GM12878 (cell line): ENCODE data around the gene OPCML. TPM values are rescaled to one million over a fixed set of nuclear protein-coding genes. Genes with fewer than 3 reads are reported as not detected.

Source experiments
- ATAC-seq: fragments of 200-7000 bp; cut with Tn5 transposase; 3 replicates; pipeline ENCODE4 v1.9.1; 2020; ENCODE audit warnings: mild to moderate bottlenecking, moderate library complexity
- BruUV-seq: library from RNA; stranded (reverse); fragments of 400-500 nt; replicated peaks from 2 replicates; lab custom pipeline; 2021; lab: Mats Ljungman, UMichigan
- CTCF ChIA-PET: fragments of 300-600 bp; sonication (Branson Sonifier 250); formaldehyde crosslinking; extraction: SDS; loops from one replicate; lab custom pipeline; 2021; ENCODE audit warnings: inconsistent platforms; lab: Yijun Ruan, JAX
- POLR2A ChIA-PET: fragments of 350-600 bp; formaldehyde crosslinking; extraction: SDS; loops from one replicate; lab custom pipeline; 2021; ENCODE audit warnings: inconsistent platforms; lab: Charles Lee
- RAD21 ChIA-PET: fragments of 300-600 bp; sonication (Branson Sonifier 250); formaldehyde crosslinking; loops from one replicate; lab custom pipeline; 2023; ENCODE audit warnings: antibody characterized with exemption; ENCODE audit not compliant: unreplicated experiment; lab: Charles Lee
- SMC1A ChIA-PET: fragments of 300-600 bp; sonication (Branson Sonifier 250); formaldehyde crosslinking; loops from one replicate; lab custom pipeline; 2023; ENCODE audit not compliant: unreplicated experiment, uncharacterized antibody; lab: Charles Lee
- DNase-seq: peaks from one replicate; pipeline ENCODE4 v3.0.0-alpha.2; 2011; ENCODE audit warnings: low read depth, low spot score
- FAIRE-seq: peaks from 3 replicates; lab custom pipeline; 2011; peaks lifted over from hg19 to GRCh38; lab: Jason Lieb, UNC
- H2AFZ ChIP-seq: 2 replicates; pipeline ENCODE4 v1.6.0; 2011; ENCODE audit warnings: low read depth, low read length, control low read depth; ENCODE audit not compliant: control insufficient read depth
- H3K27ac ChIP-seq: 2 replicates; pipeline ENCODE4 v1.5.1; 2011; ENCODE audit warnings: control low read depth; ENCODE audit not compliant: control insufficient read depth, insufficient read depth
- H3K27me3 ChIP-seq, 2 experiments: replicated peaks in 1 of 2; 2 replicates each; pipeline versions ENCODE4 v1.6.0 to v1.6.1; 2011; ENCODE audit warnings: low read length in 1 of 2; ENCODE audit not compliant: control insufficient read depth in 2 of 2, insufficient read depth in 2 of 2
- H3K36me3 ChIP-seq, 2 experiments: 2 replicates each; pipeline ENCODE4 v1.5.1; 2011; ENCODE audit warnings: low read length in 1 of 2; ENCODE audit not compliant: control insufficient read depth in 2 of 2, insufficient read depth in 2 of 2
- H3K4me1 ChIP-seq: 2 replicates; pipeline ENCODE4 v1.6.1; 2011; ENCODE audit warnings: mild to moderate bottlenecking, low read length, moderate library complexity, mixed read lengths; ENCODE audit not compliant: control insufficient read depth, insufficient read depth
- H3K4me2 ChIP-seq: 2 replicates; pipeline ENCODE4 v1.6.0; 2011; ENCODE audit warnings: control low read depth; ENCODE audit not compliant: control insufficient read depth, insufficient read depth
- H3K4me3 ChIP-seq: fragments of 200-600 bp; sonication (generic); 2 replicates; pipeline ENCODE4 v1.5.1; 2016
- H3K79me2 ChIP-seq: 2 replicates; pipeline ENCODE4 v1.6.0; 2011; ENCODE audit warnings: low read length; ENCODE audit not compliant: control insufficient read depth, insufficient read depth
- H3K9ac ChIP-seq: 2 replicates; pipeline ENCODE4 v1.8.0; 2011; ENCODE audit warnings: low read length, control low read depth, mixed read lengths; ENCODE audit not compliant: control insufficient read depth, insufficient read depth
- H3K9me3 ChIP-seq: replicated peaks from 3 replicates; pipeline ENCODE4 v1.5.1; 2011; ENCODE audit warnings: mild to moderate bottlenecking, low read length; ENCODE audit not compliant: control insufficient read depth, insufficient read depth
- H4K20me1 ChIP-seq: 2 replicates; pipeline ENCODE4 v1.6.0; 2011; ENCODE audit not compliant: control insufficient read depth, insufficient read depth
- EZH2 ChIP-seq: IDR thresholded peaks from 2 replicates; pipeline ENCODE4 v1.6.1; 2012; ENCODE audit warnings: low read depth, mild to moderate bottlenecking, control low read depth, inconsistent platforms, low read length, borderline replicate concordance; ENCODE audit not compliant: control insufficient read depth
- MTA3 ChIP-seq: IDR thresholded peaks from 2 replicates; pipeline ENCODE4 v1.6.1; 2012; ENCODE audit warnings: low read length, inconsistent platforms, borderline replicate concordance
- NBN ChIP-seq: fragments of 450-650 bp; IDR thresholded peaks from 2 replicates; pipeline ENCODE4 v1.6.1; 2016
- NKRF ChIP-seq: fragments of 450-650 bp; conservative IDR thresholded peaks from 2 replicates; pipeline ENCODE4 v1.6.1; 2017; ENCODE audit warnings: mild to moderate bottlenecking, moderate library complexity
- PAX5 ChIP-seq: IDR thresholded peaks from 2 replicates; pipeline ENCODE4 v1.6.1; 2011; ENCODE audit warnings: low read depth, low read length, borderline replicate concordance
- PKNOX1 ChIP-seq: fragments of 450-650 bp; IDR thresholded peaks from 2 replicates; pipeline ENCODE4 v1.6.1; 2016; ENCODE audit warnings: mild to moderate bottlenecking
- PML ChIP-seq: IDR thresholded peaks from 2 replicates; pipeline ENCODE4 v1.6.1; 2012; ENCODE audit warnings: low read length, inconsistent platforms
- STAT1 ChIP-seq: fragments of 450-650 bp; conservative IDR thresholded peaks from 2 replicates; pipeline ENCODE4 v1.6.1; 2014; ENCODE audit warnings: antibody characterized with exemption, mild to moderate bottlenecking
- TCF3 ChIP-seq: IDR thresholded peaks from 2 replicates; pipeline ENCODE4 v1.6.1; 2012; ENCODE audit warnings: low read depth, mild to moderate bottlenecking, low read length, borderline replicate concordance; ENCODE audit not compliant: insufficient read depth
- TCF7 ChIP-seq: IDR thresholded peaks from 2 replicates; pipeline ENCODE4 v1.6.1; 2014; ENCODE audit warnings: antibody characterized with exemption, borderline replicate concordance
- WRNIP1 ChIP-seq: IDR thresholded peaks from 2 replicates; pipeline ENCODE4 v1.6.1; 2011; ENCODE audit warnings: low read depth, low read length, improper control_type of control experiment, borderline replicate concordance
- YY1 ChIP-seq: IDR thresholded peaks from 2 replicates; pipeline ENCODE4 v1.6.1; 2011; ENCODE audit warnings: low read depth, mild to moderate bottlenecking, low read length
- ZNF384 ChIP-seq: IDR thresholded peaks from 2 replicates; pipeline ENCODE4 v1.6.1; 2012; ENCODE audit warnings: low read depth, mild to moderate bottlenecking, low read length, improper control_type of control experiment, borderline replicate concordance
- ZSCAN29 ChIP-seq: fragments of 450-650 bp; IDR thresholded peaks from 2 replicates; pipeline ENCODE4 v1.6.1; 2017; ENCODE audit warnings: mild to moderate bottlenecking, moderate library complexity
- ZZZ3 ChIP-seq: IDR thresholded peaks from 2 replicates; pipeline ENCODE4 v1.6.1; 2011; ENCODE audit warnings: low read depth; ENCODE audit not compliant: control insufficient read depth, insufficient read length
- WGBS: methylation state at CpG from one replicate; pipeline ENCODE4 v1.1.6; 2016; ENCODE audit warnings: low lambda C conversion rate; ENCODE audit not compliant: insufficient replicate concordance, insufficient coverage; ENCODE audit errors: missing lambda C conversion rate; 5-methylcytosine and 5-hydroxymethylcytosine counted together
- in situ Hi-C: fragments of 300-500 bp; cut with MboI; formaldehyde crosslinking; loops from 9 replicates; pipeline ENCODE4 v1.14.3; 2018; ENCODE audit warnings: mixed read lengths
- intact Hi-C: fragments of 100-400 bp; cut with micrococcal nuclease; formaldehyde crosslinking; loops from one replicate; pipeline ENCODE4 v1.14.2; 2022; ENCODE audit not compliant: unreplicated experiment
- polyA plus RNA-seq, 11 experiments: library from polyadenylated mRNA; depleted of rRNA in 4 of 11; unstranded in 6 of 11; stranded (reverse) in 5 of 11; fragments of >200 nt; fragmentation: Nextera tagmentation in 4 of 11; fragmentation: Illumina TruSeq in 1 of 11; extraction: Ambion mirVana in 4 of 11; extraction: Trizol in 1 of 11; gene quantifications; 1 replicate in 1 of 11; 2 replicates in 10 of 11; pipeline versions ENCODE4 v1.2.1 to v1.2.3, GENCODE V29; 2011 to 2016; ENCODE audit warnings: inconsistent platforms in 2 of 11, missing spikeins in 2 of 11, low read depth in 1 of 11
- total RNA-seq, 4 experiments: library from RNA; depleted of rRNA in 3 of 4; stranded (reverse); fragments of >200 nt in 3 of 4; fragmentation: Illumina TruSeq in 1 of 4; extraction: Trizol in 1 of 4; gene quantifications; 2 replicates each; pipeline versions ENCODE4 v1.2.1 to v1.2.3, GENCODE V29; 2013 to 2021
- TF ChIP-seq, protein P1 (sequence below): IDR thresholded peaks from 2 replicates; pipeline ENCODE4 v1.6.1; 2011; ENCODE audit warnings: low read depth, low read length, improper control_type of control experiment, borderline replicate concordance
- TF ChIP-seq, protein P2 (sequence below): IDR thresholded peaks from 2 replicates; pipeline ENCODE4 v1.6.1; 2011; ENCODE audit warnings: borderline replicate concordance, low read depth, mild to moderate bottlenecking, moderate library complexity, low read length; ENCODE audit not compliant: insufficient read depth, poor library complexity, severe bottlenecking
- TF ChIP-seq, protein P3 (sequence below): fragments of 450-650 bp; IDR thresholded peaks from 2 replicates; pipeline ENCODE4 v1.6.1; 2016; ENCODE audit warnings: mild to moderate bottlenecking

OPCML gene
- total and polyA plus RNA-seq, 10 of the 15 experiments (the other 5 are each of a cell fraction or from before 2014, with no cell fraction given), result 0.84 TPM; not detected in 9

- no TSS peak for BruUV-seq
- Histone ChIP-seq H2AFZ (no peak overlapping the region), H3K4me2 (no peak overlapping the region), H4K20me1 (no peaks in the 10 kb centered on the region), H3K4me1 (no peaks in the 10 kb centered on the region), H3K4me3 (no peak overlapping the region), H3K9ac (no peak overlapping the region), H3K79me2 (no peaks in the 10 kb centered on the region), H3K27ac (no peak overlapping the region), H3K36me3 (no peaks in the 10 kb centered on the region), H3K27me3 (no peaks in the 10 kb centered on the region; a peak in 1 of 4 replicates), H3K9me3 (no peaks in the 10 kb centered on the region)
- DNase-seq, result no peak
- CTCF ChIA-PET, result interaction anchor here (0.7 to 1.8 kb wide), 10 partner anchors 9 to 757 kb away, joined by 3 to 8 read pairs (median 3); no protein-coding TSS in a partner anchor
- in situ Hi-C loops, result no loop called here
- SMC1A ChIA-PET, result interaction anchor here (1.3 to 1.5 kb wide), 2 partner anchors 171 to 757 kb away, joined by 3 to 7 read pairs; no protein-coding TSS in a partner anchor
- no peak for FAIRE-seq
- RAD21 ChIA-PET, result interaction anchor here (0.7 to 1.6 kb wide), 3 partner anchors 8 to 57 kb away, joined by 3 to 5 read pairs (median 3); no protein-coding TSS in a partner anchor
- no peak for ATAC-seq
- intact Hi-C loops, result loop anchor here (1.0 to 5.0 kb wide), 2 partner anchors 744 to 757 kb away; no protein-coding TSS in a partner anchor
- WGBS, result 57% methylated on average over 12 of the region's 16 CpGs
- POLR2A ChIA-PET, result no interaction called here
- TF ChIP-seq STAT1, result no peak
- TF ChIP-seq PKNOX1, result no peak
- TF ChIP-seq TCF7, result no peak
- TF ChIP-seq WRNIP1, result no peak
- no peak for TF ChIP-seq PAX5
- TF ChIP-seq YY1, result no peak
- no peak for TF ChIP-seq NKRF
- TF ChIP-seq, protein P1, sequence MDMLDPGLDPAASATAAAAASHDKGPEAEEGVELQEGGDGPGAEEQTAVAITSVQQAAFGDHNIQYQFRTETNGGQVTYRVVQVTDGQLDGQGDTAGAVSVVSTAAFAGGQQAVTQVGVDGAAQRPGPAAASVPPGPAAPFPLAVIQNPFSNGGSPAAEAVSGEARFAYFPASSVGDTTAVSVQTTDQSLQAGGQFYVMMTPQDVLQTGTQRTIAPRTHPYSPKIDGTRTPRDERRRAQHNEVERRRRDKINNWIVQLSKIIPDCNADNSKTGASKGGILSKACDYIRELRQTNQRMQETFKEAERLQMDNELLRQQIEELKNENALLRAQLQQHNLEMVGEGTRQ, result no peak
- TF ChIP-seq PML, result no peak
- TF ChIP-seq, protein P2, sequence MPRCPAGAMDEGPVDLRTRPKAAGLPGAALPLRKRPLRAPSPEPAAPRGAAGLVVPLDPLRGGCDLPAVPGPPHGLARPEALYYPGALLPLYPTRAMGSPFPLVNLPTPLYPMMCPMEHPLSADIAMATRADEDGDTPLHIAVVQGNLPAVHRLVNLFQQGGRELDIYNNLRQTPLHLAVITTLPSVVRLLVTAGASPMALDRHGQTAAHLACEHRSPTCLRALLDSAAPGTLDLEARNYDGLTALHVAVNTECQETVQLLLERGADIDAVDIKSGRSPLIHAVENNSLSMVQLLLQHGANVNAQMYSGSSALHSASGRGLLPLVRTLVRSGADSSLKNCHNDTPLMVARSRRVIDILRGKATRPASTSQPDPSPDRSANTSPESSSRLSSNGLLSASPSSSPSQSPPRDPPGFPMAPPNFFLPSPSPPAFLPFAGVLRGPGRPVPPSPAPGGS, result no peak
- no peak for TF ChIP-seq NBN
- TF ChIP-seq, protein P3, sequence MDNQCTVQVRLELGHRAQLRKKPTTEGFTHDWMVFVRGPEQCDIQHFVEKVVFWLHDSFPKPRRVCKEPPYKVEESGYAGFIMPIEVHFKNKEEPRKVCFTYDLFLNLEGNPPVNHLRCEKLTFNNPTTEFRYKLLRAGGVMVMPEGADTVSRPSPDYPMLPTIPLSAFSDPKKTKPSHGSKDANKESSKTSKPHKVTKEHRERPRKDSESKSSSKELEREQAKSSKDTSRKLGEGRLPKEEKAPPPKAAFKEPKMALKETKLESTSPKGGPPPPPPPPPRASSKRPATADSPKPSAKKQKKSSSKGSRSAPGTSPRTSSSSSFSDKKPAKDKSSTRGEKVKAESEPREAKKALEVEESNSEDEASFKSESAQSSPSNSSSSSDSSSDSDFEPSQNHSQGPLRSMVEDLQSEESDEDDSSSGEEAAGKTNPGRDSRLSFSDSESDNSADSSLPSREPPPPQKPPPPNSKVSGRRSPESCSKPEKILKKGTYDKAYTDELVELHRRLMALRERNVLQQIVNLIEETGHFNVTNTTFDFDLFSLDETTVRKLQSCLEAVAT, result no peak
- TF ChIP-seq ZSCAN29, result no peak
- no peak for TF ChIP-seq ZNF384
- TF ChIP-seq TCF3, result no peak
- no peak for TF ChIP-seq EZH2
- no peak for TF ChIP-seq MTA3
- TF ChIP-seq ZZZ3, result no peak
These were observed 454.3 kb downstream of the OPCML start for GRCh38 chr11:133078012-133078411.
